H1 (cell line): ENCODE results near the gene C19orf38. TPM values are rescaled to one million over a fixed set of nuclear protein-coding genes. Genes with fewer than 3 reads are reported as not detected.
A peak's percentile ranks its signal among the peaks of the same experiment; 100 is the strongest.

Experiments
- CTCF ChIA-PET: fragments of 300-600 bp; sonication (Branson Sonifier 250); formaldehyde crosslinking; loops from one replicate; lab custom pipeline; 2021; ENCODE audit not compliant: partially characterized antibody; lab: Charles Lee
- POLR2A ChIA-PET: fragments of 300-600 bp; sonication (Branson Sonifier 250); formaldehyde crosslinking; loops from one replicate; lab custom pipeline; 2021; ENCODE audit warnings: inconsistent platforms; ENCODE audit not compliant: partially characterized antibody; lab: Charles Lee
- DNase-seq, 2 experiments: peaks; one replicate each; pipeline versions ENCODE4 v3.0.0 to v3.0.0-alpha.2; 2010 to 2022; ENCODE audit warnings: low spot score in 2 of 2, low read depth in 1 of 2, mixed read lengths in 1 of 2
- FAIRE-seq: peaks from 2 replicates; lab custom pipeline; 2011; peaks lifted over from hg19 to GRCh38; lab: Jason Lieb, UNC
- H2AFZ ChIP-seq: 2 replicates; pipeline ENCODE4 v1.8.1; 2012; ENCODE audit warnings: low read length, inconsistent platforms
- H2AK5ac ChIP-seq: 2 replicates; pipeline ENCODE4 v1.6.1; 2013; ENCODE audit warnings: low read depth, low read length
- H2BK120ac ChIP-seq: replicated peaks from 2 replicates; pipeline ENCODE3; 2013; ENCODE audit warnings: low read depth, low read length, inconsistent platforms
- H2BK12ac ChIP-seq: 2 replicates; pipeline ENCODE4 v1.6.1; 2013; ENCODE audit warnings: low read depth, low read length
- H2BK15ac ChIP-seq: 2 replicates; pipeline ENCODE4 v1.6.1; 2013; ENCODE audit warnings: low read length
- H2BK20ac ChIP-seq: 2 replicates; pipeline ENCODE4 v1.6.1; 2013; ENCODE audit warnings: low read length
- H2BK5ac ChIP-seq: 2 replicates; pipeline ENCODE4 v1.6.1; 2013; ENCODE audit warnings: low read depth, low read length
- H3K14ac ChIP-seq: 2 replicates; pipeline ENCODE4 v1.6.1; 2013; ENCODE audit warnings: inconsistent platforms; ENCODE audit not compliant: insufficient read length
- H3K18ac ChIP-seq: 2 replicates; pipeline ENCODE4 v1.6.1; 2013; ENCODE audit warnings: low read length; ENCODE audit errors: extremely low read depth
- H3K23ac ChIP-seq: 2 replicates; pipeline ENCODE4 v1.6.1; 2013; ENCODE audit warnings: inconsistent platforms; ENCODE audit not compliant: insufficient read length
- H3K23me2 ChIP-seq: 2 replicates; pipeline ENCODE4 v1.6.1; 2013; ENCODE audit warnings: low read depth, low read length
- H3K27ac ChIP-seq: 2 replicates; pipeline ENCODE4 v1.6.1; 2011; ENCODE audit warnings: low read depth, low read length, inconsistent platforms
- H3K27me3 ChIP-seq, 4 experiments: replicated peaks in 1 of 4; 1 replicate in 1 of 4; 2 replicates in 3 of 4; pipeline versions ENCODE4 v1.6.1 to v1.8.1; 2011 to 2013; ENCODE audit warnings: low read length in 3 of 4, mild to moderate bottlenecking in 3 of 4, inconsistent platforms in 2 of 4, mixed read lengths in 2 of 4, moderate library complexity in 1 of 4; ENCODE audit not compliant: control insufficient read depth in 3 of 4, insufficient read depth in 3 of 4; ENCODE audit errors: extremely low read depth in 1 of 4
- H3K36me3 ChIP-seq, 4 experiments: 2 replicates each; pipeline versions ENCODE4 v1.6.1 to v1.8.1; 2011 to 2013; ENCODE audit warnings: mild to moderate bottlenecking in 4 of 4, low read length in 3 of 4, moderate library complexity in 2 of 4, control low read depth in 1 of 4, inconsistent platforms in 1 of 4; ENCODE audit not compliant: insufficient read depth in 4 of 4, control insufficient read depth in 2 of 4
- H3K4ac ChIP-seq: replicated peaks from 2 replicates; pipeline ENCODE3; 2013; ENCODE audit warnings: low read length, low read depth, mixed read lengths, inconsistent platforms; ENCODE audit not compliant: insufficient read length
- H3K4me1 ChIP-seq, 4 experiments: replicated peaks in 1 of 4; 1 replicate in 1 of 4; 2 replicates in 3 of 4; pipeline versions ENCODE4 v1.6.1 to v1.8.1; 2011 to 2013; ENCODE audit warnings: low read length in 3 of 4, inconsistent platforms in 2 of 4, mixed read lengths in 1 of 4; ENCODE audit not compliant: insufficient read depth in 4 of 4, control insufficient read depth in 3 of 4
- H3K4me2 ChIP-seq, 2 experiments: 2 replicates each; pipeline versions ENCODE4 v1.6.1 to v1.8.1; 2011 to 2013; ENCODE audit warnings: low read depth in 2 of 2, low read length in 2 of 2, control low read depth in 1 of 2, inconsistent platforms in 1 of 2, mild to moderate bottlenecking in 1 of 2; ENCODE audit not compliant: insufficient read depth in 1 of 2
- H3K4me3 ChIP-seq, 4 experiments: fragments of 200-600, 300-600 bp in 1 of 4; sonication (generic), shearing (Covaris generic), sonication (Bioruptor Twin) in 1 of 4; 2 replicates each; pipeline versions ENCODE4 v1.5.1 to v1.8.1; 2011 to 2016; ENCODE audit warnings: low read length in 4 of 4, low read depth in 3 of 4, control low read depth in 2 of 4, inconsistent platforms in 2 of 4, mild to moderate bottlenecking in 2 of 4, mixed read lengths in 1 of 4, moderate library complexity in 1 of 4; ENCODE audit not compliant: insufficient read depth in 2 of 4; ENCODE audit errors: extremely low read depth in 1 of 4
- H3K56ac ChIP-seq: replicated peaks from 2 replicates; pipeline ENCODE3; 2013; ENCODE audit warnings: low read depth, mild to moderate bottlenecking, mixed read lengths, low read length, inconsistent platforms; ENCODE audit not compliant: insufficient read length
- H3K79me1 ChIP-seq: 2 replicates; pipeline ENCODE4 v1.6.1; 2013; ENCODE audit warnings: low read depth, low read length, control low read depth
- H3K79me2 ChIP-seq, 2 experiments: 2 replicates each; pipeline versions ENCODE4 v1.6.1 to v1.8.1; 2012 to 2013; ENCODE audit warnings: low read length in 2 of 2, mild to moderate bottlenecking in 2 of 2, inconsistent platforms in 1 of 2; ENCODE audit not compliant: insufficient read depth in 2 of 2, control insufficient read depth in 1 of 2
- H3K9ac ChIP-seq, 4 experiments: replicated peaks in 1 of 4; 1 replicate in 1 of 4; 2 replicates in 3 of 4; pipeline versions ENCODE4 v1.6.1 to v1.8.1; 2011 to 2013; ENCODE audit warnings: low read depth in 3 of 4, low read length in 3 of 4, control low read depth in 2 of 4, mild to moderate bottlenecking in 2 of 4, moderate library complexity in 2 of 4, inconsistent platforms in 1 of 4; ENCODE audit errors: extremely low read depth in 1 of 4
- H3K9me3 ChIP-seq, 2 experiments: 2 replicates each; pipeline versions ENCODE4 v1.6.1 to v1.8.1; 2012 to 2013; ENCODE audit warnings: mild to moderate bottlenecking in 2 of 2, moderate library complexity in 2 of 2, control low read depth in 1 of 2, inconsistent platforms in 1 of 2, low read depth in 1 of 2, low read length in 1 of 2, mixed read lengths in 1 of 2; ENCODE audit not compliant: insufficient read depth in 2 of 2
- H4K20me1 ChIP-seq, 2 experiments: replicated peaks in 1 of 2; 2 replicates each; pipeline versions ENCODE3 to v1.8.1; 2011 to 2013; ENCODE audit warnings: inconsistent platforms in 2 of 2, low read length in 2 of 2, mild to moderate bottlenecking in 1 of 2; ENCODE audit not compliant: insufficient read depth in 2 of 2, control insufficient read depth in 1 of 2
- H4K5ac ChIP-seq: 2 replicates; pipeline ENCODE4 v1.6.1; 2013; ENCODE audit warnings: low read length, low read depth, mixed read lengths, inconsistent platforms; ENCODE audit not compliant: insufficient read length
- H4K8ac ChIP-seq: 2 replicates; pipeline ENCODE4 v1.8.0; 2013; ENCODE audit warnings: mild to moderate bottlenecking, moderate library complexity, low read length, inconsistent platforms; ENCODE audit not compliant: insufficient read depth; ENCODE audit errors: extremely low read depth
- H4K91ac ChIP-seq: replicated peaks from 2 replicates; pipeline ENCODE3; 2013; ENCODE audit warnings: low read length, mixed read lengths, inconsistent platforms; ENCODE audit not compliant: insufficient read length
- KDM1A ChIP-seq: fragments of 200-600, 300-600 bp; sonication (generic); IDR thresholded peaks from 2 replicates; pipeline ENCODE4 v1.7.1; 2016; ENCODE audit warnings: mild to moderate bottlenecking, low read length, borderline replicate concordance
- RNF2 ChIP-seq: fragments of 200-900, 300-1000 bp; sonication (generic); IDR thresholded peaks from 2 replicates; pipeline ENCODE4 v1.7.1; 2016; ENCODE audit warnings: borderline replicate concordance, low read depth, mild to moderate bottlenecking, antibody characterized with exemption, low read length; ENCODE audit not compliant: poor library complexity, severe bottlenecking; ENCODE audit errors: missing control alignments
- WGBS, 2 experiments: shearing (Covaris generic) in 1 of 2; methylation state at CpG; one replicate each; pipeline versions ENCODE4 v1.1.6 to v1.1.7; 2013 to 2015; ENCODE audit warnings: low lambda C conversion rate in 2 of 2, mixed read lengths in 2 of 2, inconsistent platforms in 1 of 2, low coverage in 1 of 2, missing lambda C conversion rate in 1 of 2; ENCODE audit not compliant: insufficient replicate concordance in 2 of 2, insufficient coverage in 1 of 2, insufficient read length in 1 of 2; ENCODE audit errors: extremely low coverage in 1 of 2, missing lambda C conversion rate in 1 of 2; 5-methylcytosine and 5-hydroxymethylcytosine counted together
- polyA plus RNA-seq, 7 experiments: library from polyadenylated mRNA; depleted of rRNA in 3 of 7; stranded (reverse) in 5 of 7; unstranded in 2 of 7; fragments of >200 nt in 5 of 7; fragments of 200-250 nt in 2 of 7; gene quantifications; 1 replicate in 5 of 7; 2 replicates in 1 of 7; 4 replicates in 1 of 7; pipeline versions ENCODE4 v1.2.1 to v1.2.3, GENCODE V29; 2011 to 2013; ENCODE audit warnings: missing spikeins in 2 of 7, mixed read lengths in 2 of 7
- total RNA-seq: library from RNA; stranded (reverse); fragmentation: NEBNext Ultra II Directional; extraction: Animal tissue kit (Norgen Biotek cat#: 25700); gene quantifications from 2 replicates; pipeline ENCODE4 v1.2.1, GENCODE V29; 2021

The C19orf38 gene
- total and polyA plus RNA-seq, 2 of the 8 experiments (the other 6 are each of a cell fraction or from before 2014, with no cell fraction given), result 0.53 TPM; not detected in 1

DNA sequence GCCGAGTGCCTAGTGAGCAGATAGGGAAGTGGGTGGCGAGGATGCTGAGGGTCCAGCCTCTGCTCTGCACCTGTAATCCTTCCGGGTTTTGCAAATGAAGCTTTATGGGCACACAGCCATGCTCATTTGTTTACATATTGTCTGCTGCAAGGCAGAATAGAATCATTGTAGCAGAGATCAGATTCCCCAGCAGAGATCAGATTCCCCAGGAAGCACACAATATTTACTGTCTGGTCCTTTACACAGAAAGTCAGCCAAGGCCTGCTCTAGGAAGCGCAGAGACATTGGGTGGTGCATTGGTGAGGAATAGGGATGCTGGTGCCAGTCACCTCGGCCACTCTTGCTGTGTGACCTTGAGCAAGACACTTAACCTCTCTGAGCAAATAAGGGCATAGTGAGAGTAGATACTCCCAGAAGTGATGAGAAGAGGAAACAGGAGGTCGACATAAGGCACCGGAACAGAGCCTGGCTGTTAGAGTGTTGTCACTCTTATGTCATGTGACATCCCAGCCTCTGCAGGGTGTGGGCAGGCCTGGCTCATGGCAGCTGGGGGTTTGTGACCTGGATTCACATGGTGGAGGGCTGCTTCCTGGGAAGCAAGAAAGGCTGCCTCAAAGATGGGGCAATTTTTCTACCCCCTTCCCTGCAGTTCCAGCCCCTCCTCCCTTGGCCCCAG lies 48.8 kb downstream of the C19orf38 start:
- FAIRE-seq, result no peak
- Histone ChIP-seq H3K4me2 (no peak overlapping the region), H2BK20ac (no peak overlapping the region), H3K36me3 (no peaks in the 10 kb centered on the region), H3K79me2 (peaks cover 0 to 81% of the 10 kb centered on the region in 2 experiments; a peak in 2 of 4 replicates), H3K79me1 (peaks cover 31% of the 10 kb centered on the region), H2BK120ac (no peak overlapping the region), H3K4me1 (peaks cover 8 to 20% (median 16%) of the 10 kb centered on the region in 4 experiments), H3K4ac (no peak overlapping the region), H3K18ac (no peak overlapping the region), H3K27ac (0 out of 2 replicates have a peak overlapping the region, but pooled peaks have one; percentile 6), H2AFZ (no peak overlapping the region), H3K56ac (no peak overlapping the region), H3K14ac (no peak overlapping the region), H2AK5ac (no peak overlapping the region), H3K9me3 (no peaks in the 10 kb centered on the region), H3K23me2 (no peaks in the 10 kb centered on the region), H2BK15ac (no peak overlapping the region), H2BK12ac (no peak overlapping the region), H3K4me3 (no peak overlapping the region), H4K5ac (no peak overlapping the region), H2BK5ac (peak overlapping the region; percentile 28; the same call in 1 of the 2 replicates), H4K91ac (no peak overlapping the region), H4K8ac (no peak overlapping the region), H4K20me1 (peaks cover 10 to 25% of the 10 kb centered on the region in 2 experiments), H3K27me3 (no peaks in the 10 kb centered on the region), H3K9ac (no peak overlapping the region), H3K23ac (no peak overlapping the region)
- WGBS, 2 experiments, result 91% methylated on average over 7 of the region's 7 CpGs; no CpG with 5 or more reads in 1 of the 2 experiments
- ChIA-PET POLR2A (interaction anchor here (0.6 to 3.8 kb wide), 5 partner anchors 8 to 69 kb away, joined by 3 to 18 read pairs (median 3); no protein-coding TSS in a partner anchor), CTCF (interaction anchor here (0.7 to 5.4 kb wide), 6 partner anchors 11 to 43 kb away, joined by 3 to 29 read pairs (median 6); no protein-coding TSS in a partner anchor)
- DNase-seq, result no peak
- TF ChIP-seq RNF2 (no peak), KDM1A (peak; percentile 85)
